GM12878 (cell line): ENCODE data around the gene MAP2K4.

Source experiments
- CBFB ChIP-seq: IDR thresholded peaks from 2 replicates; pipeline ENCODE4 v1.6.1; 2016; ENCODE audit warnings: antibody characterized with exemption, low read depth
- MAX ChIP-seq: IDR thresholded peaks from 2 replicates; pipeline ENCODE4 v1.6.1; 2012; ENCODE audit warnings: low read depth, low read length, improper control_type of control experiment
- POLR2A ChIP-seq: IDR thresholded peaks from 2 replicates; pipeline ENCODE4 v1.6.1; 2011; ENCODE audit warnings: low read depth, mild to moderate bottlenecking, low read length
- TF ChIP-seq, protein P1 (sequence below): IDR thresholded peaks from 2 replicates; pipeline ENCODE4 v1.6.1; 2011; ENCODE audit warnings: low read depth, low read length, improper control_type of control experiment, borderline replicate concordance

- TF ChIP-seq, protein P1, sequence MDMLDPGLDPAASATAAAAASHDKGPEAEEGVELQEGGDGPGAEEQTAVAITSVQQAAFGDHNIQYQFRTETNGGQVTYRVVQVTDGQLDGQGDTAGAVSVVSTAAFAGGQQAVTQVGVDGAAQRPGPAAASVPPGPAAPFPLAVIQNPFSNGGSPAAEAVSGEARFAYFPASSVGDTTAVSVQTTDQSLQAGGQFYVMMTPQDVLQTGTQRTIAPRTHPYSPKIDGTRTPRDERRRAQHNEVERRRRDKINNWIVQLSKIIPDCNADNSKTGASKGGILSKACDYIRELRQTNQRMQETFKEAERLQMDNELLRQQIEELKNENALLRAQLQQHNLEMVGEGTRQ: no peak
- TF ChIP-seq POLR2A (no peak), MAX (no peak), CBFB (no peak)
Measured at GRCh38 chr17:12007466-12007865, 13.2 kb upstream of the MAP2K4 start.
